Measurements from ENCODE around the gene C5orf15.

Gene C5orf15

DNA sequence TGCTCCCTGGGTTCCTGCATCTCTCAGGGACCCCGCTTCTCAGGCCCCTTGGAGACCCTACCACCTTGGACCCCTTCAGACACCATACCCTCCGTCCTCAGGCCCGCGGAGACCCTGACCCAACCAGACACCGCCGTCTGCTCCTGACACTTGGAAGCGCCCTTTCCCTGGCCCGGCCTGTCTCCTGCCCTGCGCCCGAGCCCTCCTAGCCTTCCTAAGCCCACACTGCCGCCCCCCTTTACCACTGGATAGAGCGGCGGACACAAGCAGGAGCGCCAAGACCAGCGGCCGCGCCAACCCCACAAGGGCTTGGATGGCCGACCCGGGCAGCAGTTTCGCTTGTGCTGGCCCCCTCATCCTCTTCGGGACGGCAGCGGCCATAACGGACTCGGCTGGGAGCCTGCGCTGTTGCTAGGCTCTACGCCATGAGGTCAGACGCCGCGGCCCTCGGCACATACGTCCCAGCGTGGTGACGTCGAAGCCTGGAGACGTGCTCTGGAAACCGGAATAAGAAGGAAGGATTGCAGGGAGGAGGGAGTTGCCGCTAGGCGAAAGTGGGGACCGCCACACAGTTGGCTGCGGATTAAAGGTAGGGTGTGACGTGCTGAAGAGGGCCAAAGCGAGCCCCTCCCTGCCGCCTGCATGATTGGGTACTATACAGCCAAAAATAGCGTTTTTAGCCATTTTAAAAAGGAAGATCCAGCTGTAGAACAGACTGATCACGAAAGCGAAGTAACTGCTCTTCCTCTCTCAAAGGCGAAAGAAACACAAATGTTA is at the start of gene C5orf15:
TSS of gene C5orf15 (minus strand) at position 422 of the 777 bp plus-strand sequence. CDS start at position 381, 41 bp downstream.
- Mint-ChIP-seq H3K36me3 (peaks cover 30% of the 10 kb centered on the region), H3K9me3 (no peaks in the 10 kb centered on the region), H3K27ac (peak within 1 kb of the TSS; percentile 97), H3K4me1 (peaks cover 44% of the 10 kb centered on the region), H3K27me3 (no peaks in the 10 kb centered on the region), H3K4me3 (peak within 1 kb of the TSS; percentile 96)
- peak; percentile 98 for ATAC-seq

DNA sequence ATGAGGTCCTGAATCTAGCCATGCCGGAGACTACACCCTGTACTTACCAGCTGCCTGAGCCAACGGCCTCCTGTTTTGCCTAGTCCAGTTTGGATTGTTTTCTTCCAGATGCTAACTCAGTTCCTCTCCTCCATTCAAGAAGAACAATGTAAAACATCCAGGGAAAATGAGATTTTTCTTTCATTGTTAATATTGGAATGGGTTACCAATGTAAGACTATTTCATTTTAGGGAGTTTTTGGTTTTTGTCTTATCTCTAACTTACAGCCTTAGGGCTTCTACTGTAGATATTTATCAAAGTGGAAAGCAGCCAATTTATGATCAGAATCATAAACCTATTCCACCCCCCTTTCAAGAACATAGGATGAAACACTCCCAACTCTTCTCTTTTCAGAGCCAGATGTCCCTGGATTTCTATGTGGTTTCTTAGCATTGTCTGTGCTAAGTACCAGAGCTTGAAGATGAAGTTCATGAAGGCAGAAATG is 39.9 kb upstream of the C5orf15 start:
- no peaks in the 10 kb centered on the region for H3K36me3 Mint-ChIP-seq
- ATAC-seq, result no peak
- H3K27ac Mint-ChIP-seq, result no peak overlapping the region
- no peak overlapping the region for H3K4me3 Mint-ChIP-seq
- H3K9me3 Mint-ChIP-seq, result no peaks in the 10 kb centered on the region
- peaks cover 25% of the 10 kb centered on the region for H3K27me3 Mint-ChIP-seq
- H3K4me1 Mint-ChIP-seq, result peaks cover 15% of the 10 kb centered on the region

DNA sequence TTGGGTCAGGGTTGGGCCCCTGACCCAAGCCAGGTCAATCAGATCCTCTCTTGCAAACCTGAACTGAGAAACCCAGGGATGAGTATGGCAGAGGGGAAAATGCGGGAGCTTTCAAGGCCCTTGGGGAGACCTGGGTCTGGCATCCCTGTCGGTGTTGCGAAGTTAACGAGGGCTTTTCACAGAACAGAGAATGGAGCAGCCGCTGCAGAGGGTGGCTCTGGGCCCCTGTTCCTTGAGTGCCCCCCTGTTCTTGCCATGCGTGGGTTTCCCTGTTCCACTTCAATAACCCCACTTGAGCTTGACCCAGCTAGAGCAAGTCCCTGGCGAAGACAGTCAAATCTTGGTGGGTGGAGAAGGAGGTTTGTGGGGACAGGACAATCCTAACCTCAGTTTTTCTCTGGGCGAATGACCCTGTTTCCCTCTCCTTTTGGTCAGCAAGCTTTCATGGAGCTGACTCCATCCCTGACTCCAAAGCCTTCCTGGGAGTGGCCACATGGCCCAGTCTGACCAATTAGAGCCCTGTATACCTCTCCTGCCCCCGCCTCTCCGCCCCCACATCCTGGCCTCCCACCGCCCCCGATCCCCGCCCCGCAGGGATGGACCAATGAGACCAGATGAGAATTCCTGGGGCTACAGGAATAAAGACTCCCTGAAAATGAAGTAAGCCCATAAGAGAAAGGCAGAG is 39.3 kb upstream of the C5orf15 start:
- H3K27ac Mint-ChIP-seq, result no peak overlapping the region
- no peak for ATAC-seq
- no peak overlapping the region for H3K4me3 Mint-ChIP-seq
- H3K36me3 Mint-ChIP-seq, result no peaks in the 10 kb centered on the region
- peaks cover 20% of the 10 kb centered on the region for H3K27me3 Mint-ChIP-seq
- H3K4me1 Mint-ChIP-seq, result peaks cover 21% of the 10 kb centered on the region
- no peaks in the 10 kb centered on the region for H3K9me3 Mint-ChIP-seq

DNA sequence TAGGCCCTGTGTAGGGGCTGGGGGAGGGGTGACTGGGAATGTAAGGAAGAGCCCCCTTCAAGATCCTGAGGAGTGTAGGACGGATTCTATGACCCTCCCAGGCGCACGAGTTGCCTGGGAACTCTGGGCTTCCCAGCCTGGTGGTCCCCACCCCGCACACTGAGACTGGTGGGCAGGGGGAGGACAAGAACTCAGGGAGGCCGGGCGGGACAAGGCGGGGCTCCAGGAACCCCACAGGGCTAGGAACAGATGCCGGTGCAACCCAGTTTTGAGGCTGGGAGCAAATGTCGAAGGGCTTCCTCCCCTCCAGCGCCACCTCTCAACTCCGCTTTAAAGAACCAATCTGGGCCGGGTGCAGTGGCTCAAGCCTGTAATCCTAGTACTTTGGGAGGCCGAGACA is 37.7 kb upstream of the C5orf15 start:
- Mint-ChIP-seq H3K36me3 (peaks cover 3% of the 10 kb centered on the region), H3K27me3 (peaks cover 3% of the 10 kb centered on the region)

DNA sequence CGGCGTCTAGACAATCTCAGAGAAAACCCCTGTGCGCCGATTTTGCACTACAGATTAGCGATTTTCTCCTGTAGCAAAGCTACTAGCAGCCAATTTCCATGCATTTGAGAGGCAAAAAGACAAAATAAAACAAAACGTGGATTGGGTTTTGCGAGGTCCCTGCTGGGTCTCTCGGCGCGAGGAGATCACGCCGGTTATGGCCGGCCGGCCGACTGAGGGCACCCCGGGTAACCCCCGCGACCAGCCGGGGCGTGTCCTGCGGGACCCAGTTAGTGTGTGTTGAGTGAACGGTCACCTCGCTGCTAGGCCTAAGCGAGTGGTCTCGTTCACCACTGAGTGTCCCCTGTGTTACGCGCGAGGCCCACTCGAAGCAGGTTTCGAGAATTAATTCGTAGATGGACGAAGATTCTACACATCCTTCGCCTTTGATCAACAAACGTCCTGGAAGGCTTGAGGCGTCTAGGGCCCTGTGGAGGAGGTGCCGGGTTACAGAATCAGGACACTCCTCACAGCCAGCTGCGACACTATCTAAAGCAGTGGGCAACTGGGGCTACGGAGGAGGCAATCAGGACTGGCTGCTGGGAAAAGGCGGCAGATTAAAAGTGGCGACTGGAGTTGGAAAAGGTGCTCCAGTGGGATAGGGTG is 37.1 kb upstream of the C5orf15 start:
- ATAC-seq, result no peak
- Mint-ChIP-seq H3K36me3 (peaks cover 7% of the 10 kb centered on the region), H3K27ac (peak overlapping the region; percentile 97), H3K27me3 (no peaks in the 10 kb centered on the region), H3K9me3 (no peaks in the 10 kb centered on the region), H3K4me1 (peaks cover 40% of the 10 kb centered on the region), H3K4me3 (peak overlapping the region; percentile 88)

More for the DNA sequence above, 37.7 kb upstream of the C5orf15 start:
- H3K27ac Mint-ChIP-seq, result peak overlapping the region; percentile 97
- H3K4me1 Mint-ChIP-seq, result peaks cover 37% of the 10 kb centered on the region
- H3K4me3 Mint-ChIP-seq, result peak overlapping the region; percentile 88
- no peak for ATAC-seq
- no peaks in the 10 kb centered on the region for H3K9me3 Mint-ChIP-seq

DNA sequence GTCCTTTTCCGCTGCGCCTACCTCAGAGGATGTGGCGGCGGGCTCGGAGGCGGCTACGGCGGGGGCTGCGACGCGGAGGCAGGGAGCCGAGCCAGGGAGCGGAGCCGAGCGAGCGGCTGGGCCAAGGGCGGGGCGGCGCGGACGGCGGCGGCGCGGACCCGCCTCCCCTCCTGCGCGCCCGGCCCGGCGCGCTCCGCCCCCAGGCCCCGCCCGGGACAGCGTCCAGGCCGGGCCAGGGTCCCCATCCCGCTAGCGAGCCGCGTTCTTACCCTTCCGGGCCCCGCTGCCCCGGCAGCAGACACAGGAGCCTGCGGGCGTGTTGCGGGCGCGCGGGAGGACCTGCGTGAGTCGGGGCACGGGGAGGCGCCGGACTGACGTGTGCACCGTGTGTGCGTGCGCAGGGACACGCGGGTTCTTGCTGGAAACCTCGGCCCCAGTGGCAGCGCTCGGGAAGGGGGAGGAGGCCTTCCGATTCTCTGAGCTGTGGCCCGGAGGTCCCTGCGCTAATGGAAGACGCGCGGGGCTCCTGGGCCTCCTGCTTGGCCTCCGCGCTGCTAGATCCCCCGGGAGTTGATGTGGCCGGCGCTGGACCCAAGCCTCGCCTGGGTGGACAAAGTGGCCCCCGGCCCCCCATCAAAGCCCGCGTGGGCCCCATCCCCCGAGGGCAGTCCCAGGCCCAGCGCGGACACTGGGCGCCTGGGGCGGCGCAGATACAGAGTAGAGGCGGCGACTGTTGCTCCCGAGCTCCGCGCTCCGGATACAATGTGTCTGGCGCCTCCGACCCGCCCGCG is 36.4 kb upstream of the C5orf15 start, which contains the start of gene VDAC1:
TSS of gene VDAC1 (minus strand) at position 350 of the 791 bp plus-strand sequence. CDS start 11,963 bp downstream, outside the sequence.
- H3K4me1 Mint-ChIP-seq, result peaks cover 46% of the 10 kb centered on the region
- peaks cover 7% of the 10 kb centered on the region for H3K36me3 Mint-ChIP-seq
- no peaks in the 10 kb centered on the region for H3K9me3 Mint-ChIP-seq

DNA sequence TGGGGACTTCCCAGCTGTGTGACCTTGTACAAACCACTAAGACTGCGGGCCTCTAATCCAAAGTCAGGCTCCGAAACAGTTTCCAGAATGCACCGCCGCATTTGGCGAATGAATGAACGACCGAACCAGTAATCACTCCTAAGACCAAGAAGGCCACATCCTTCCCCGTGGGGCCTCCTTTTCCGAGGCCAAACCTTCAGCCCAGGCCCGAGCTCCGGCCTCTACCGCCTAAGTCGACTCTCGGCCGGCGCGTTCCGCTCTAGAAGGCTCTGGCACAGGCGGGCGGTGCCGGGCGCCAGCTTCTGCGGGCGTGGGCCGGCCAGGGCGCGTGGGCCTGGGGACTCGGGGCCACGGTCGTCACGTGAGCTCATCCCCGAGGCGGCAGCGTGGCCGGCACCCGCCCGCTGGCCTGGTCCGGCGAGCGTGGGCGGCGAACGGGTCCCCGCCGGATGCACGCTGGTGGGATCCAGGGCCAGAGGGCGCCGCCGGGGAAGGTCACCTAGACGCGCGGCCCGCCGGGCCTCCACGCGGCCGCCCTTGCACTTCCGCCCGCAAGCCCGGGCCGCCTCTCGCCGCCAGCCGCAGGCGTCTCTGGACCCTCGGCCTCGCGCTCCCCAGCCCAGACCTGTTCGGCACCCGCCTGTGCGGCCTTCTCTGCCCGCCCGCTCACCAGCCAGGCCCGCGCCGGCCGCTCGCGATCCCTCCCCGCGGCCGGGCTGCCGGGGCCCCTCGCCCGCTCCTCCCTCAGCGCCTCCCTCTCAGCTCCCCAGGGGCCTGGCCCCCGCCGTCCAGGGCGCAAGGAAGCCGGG is 35.6 kb upstream of the C5orf15 start:
- H3K9me3 Mint-ChIP-seq, result no peaks in the 10 kb centered on the region
- H3K27me3 Mint-ChIP-seq, result no peaks in the 10 kb centered on the region
- H3K27ac Mint-ChIP-seq, result peak overlapping the region; percentile 97
- peaks cover 54% of the 10 kb centered on the region for H3K4me1 Mint-ChIP-seq
- H3K36me3 Mint-ChIP-seq, result peaks cover 12% of the 10 kb centered on the region
- ATAC-seq, result peak; percentile 51
- peak overlapping the region; percentile 82 for H3K4me3 Mint-ChIP-seq

More for the DNA sequence above, 36.4 kb upstream of the C5orf15 start, which contains the start of gene VDAC1:
- H3K27ac Mint-ChIP-seq, result peak within 1 kb of the TSS; percentile 97
- peak; percentile 92 for ATAC-seq
- H3K27me3 Mint-ChIP-seq, result no peaks in the 10 kb centered on the region
- peak within 1 kb of the TSS; percentile 88 for H3K4me3 Mint-ChIP-seq

DNA sequence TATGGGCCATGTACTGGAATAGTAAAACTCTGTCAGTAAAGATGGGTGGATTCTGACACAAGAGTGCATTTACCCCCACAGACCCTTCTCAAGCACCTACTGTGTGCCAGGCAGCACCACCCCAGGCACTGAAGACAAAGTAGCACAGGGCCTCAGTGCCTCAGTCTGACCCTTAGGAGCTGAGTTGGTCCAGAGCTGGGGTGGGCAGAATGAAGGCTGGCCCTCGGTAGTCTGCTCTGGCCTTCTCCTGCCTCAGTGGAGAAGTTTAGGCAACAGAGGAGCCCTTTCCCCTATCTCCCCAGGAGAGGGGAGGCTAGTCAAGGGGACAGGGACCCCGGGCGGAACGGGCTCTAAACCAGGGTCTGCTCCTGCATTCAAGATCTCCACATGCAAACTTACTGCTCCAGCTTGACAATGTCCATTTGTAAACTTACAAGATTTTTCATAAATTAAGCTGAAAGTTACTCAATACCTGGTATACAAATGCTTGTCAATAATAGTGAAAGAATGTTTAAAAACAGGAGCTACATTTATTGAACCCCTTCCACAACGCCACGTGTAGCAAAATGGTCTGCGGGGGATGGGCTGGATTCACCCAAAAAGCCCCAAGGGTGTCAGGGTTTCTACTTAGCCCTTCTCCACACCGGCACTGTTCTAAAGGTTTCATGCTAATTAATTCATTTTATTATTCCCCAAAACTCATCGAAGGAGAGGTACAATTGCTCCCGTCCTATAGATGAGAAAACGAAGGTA is 34.8 kb upstream of the C5orf15 start:
- no peak for ATAC-seq
- Mint-ChIP-seq H3K4me1 (peaks cover 60% of the 10 kb centered on the region), H3K36me3 (peaks cover 12% of the 10 kb centered on the region), H3K27ac (peak overlapping the region; percentile 97), H3K27me3 (no peaks in the 10 kb centered on the region), H3K4me3 (peak overlapping the region; percentile 79), H3K9me3 (no peaks in the 10 kb centered on the region)

DNA sequence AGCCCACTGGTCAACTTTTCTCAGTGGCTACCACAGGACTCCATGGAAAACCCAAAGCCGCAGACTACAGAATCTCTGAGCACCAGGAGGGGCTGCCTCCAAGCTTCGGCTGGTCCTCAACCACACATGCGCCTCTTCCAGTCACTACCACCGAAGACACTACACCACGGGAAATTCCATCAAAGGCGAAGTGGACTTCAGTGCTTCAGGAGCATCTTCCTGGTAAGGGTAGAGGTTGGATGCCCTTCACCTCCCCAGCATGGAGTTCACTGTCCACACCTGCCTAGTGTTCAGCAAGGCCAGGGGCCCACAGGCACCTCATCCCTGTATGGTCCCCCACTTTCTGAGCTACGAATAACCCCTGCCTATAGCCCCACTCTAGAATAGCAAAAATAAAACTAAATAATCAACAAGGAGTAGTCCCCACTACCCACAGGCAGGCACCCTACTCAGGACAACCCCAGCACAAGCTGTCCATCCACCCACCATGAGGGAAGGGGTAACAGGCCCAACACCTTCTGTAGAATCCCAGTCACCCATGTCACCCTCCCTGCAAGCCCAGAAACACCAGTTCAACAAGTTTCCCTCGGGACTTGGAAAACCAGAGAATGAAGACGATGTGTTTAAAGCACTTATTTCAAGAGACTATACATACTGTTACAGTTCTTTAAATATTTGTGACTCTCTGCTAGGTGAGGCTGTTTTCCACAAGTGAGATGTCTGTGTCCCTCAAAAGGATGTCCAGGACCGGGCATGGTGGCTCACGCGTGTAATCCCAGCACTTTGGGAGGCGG is 33.7 kb upstream of the C5orf15 start:
- H3K27me3 Mint-ChIP-seq, result no peaks in the 10 kb centered on the region
- peaks cover 62% of the 10 kb centered on the region for H3K4me1 Mint-ChIP-seq
- H3K9me3 Mint-ChIP-seq, result no peaks in the 10 kb centered on the region
- peaks cover 12% of the 10 kb centered on the region for H3K36me3 Mint-ChIP-seq
- no peak for ATAC-seq
- peak overlapping the region; percentile 79 for H3K4me3 Mint-ChIP-seq
- peak overlapping the region; percentile 97 for H3K27ac Mint-ChIP-seq

DNA sequence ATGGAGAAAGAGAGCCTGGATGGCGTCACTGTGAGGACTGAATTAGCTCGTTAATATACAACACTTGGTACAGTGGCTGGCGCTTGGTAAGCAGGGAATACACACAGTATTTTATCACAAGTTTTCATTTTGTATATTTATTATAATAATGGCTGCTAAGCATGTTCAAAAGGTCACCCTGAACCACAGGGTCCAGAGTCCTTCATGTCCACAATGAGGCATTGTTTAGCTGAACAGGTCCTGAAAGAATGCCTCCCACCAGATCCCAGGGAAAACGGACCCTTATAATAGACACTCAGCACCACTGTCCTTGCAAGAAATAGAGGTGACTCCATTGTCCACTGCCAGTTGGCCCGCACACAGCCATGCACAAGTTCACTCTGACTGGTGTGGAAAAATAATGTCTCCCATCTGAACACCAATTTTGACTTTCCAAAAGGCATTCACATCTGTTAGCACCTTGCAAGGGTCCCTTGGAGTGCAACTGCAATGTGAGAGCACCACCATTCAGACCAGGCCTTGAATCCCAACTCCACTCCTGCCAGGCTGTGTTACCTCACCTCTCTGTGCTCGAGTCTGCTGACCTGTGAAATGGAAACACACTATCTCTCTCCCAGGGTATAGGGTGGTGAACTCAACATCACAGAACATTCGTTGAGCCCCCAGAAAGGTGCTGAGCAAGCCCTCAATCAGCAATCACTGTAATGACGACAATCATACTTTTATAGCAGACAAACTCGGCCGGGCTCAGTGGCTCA is 32.5 kb upstream of the C5orf15 start:
- Mint-ChIP-seq H3K9me3 (no peaks in the 10 kb centered on the region), H3K36me3 (peaks cover 12% of the 10 kb centered on the region), H3K4me1 (peaks cover 71% of the 10 kb centered on the region), H3K27ac (no peak overlapping the region), H3K27me3 (no peaks in the 10 kb centered on the region), H3K4me3 (no peak overlapping the region)
- no peak for ATAC-seq

DNA sequence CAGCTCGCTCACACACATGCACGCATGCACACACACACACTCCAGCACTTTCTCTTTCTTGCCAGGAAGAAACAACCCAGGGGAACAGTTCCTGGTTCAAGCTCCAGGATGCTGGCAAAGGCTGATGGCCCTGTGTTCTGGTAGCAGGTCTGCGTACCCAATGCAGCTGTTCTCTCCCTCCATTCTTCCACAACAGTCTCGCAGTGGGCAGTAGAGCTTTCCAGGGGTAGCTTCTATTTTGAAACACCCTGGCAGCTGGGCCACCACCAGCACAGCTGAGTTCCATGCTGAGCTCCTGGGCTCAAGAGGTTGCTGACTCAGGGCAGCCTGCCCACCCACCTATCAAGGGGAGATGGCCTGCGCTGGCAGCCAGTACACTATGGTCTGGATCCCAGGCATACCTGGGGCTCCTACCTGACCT is 31.7 kb upstream of the C5orf15 start:
- H3K9me3 Mint-ChIP-seq, result no peaks in the 10 kb centered on the region
- no peaks in the 10 kb centered on the region for H3K27me3 Mint-ChIP-seq
- H3K4me1 Mint-ChIP-seq, result peaks cover 71% of the 10 kb centered on the region
- ATAC-seq, result no peak
- no peak overlapping the region for H3K4me3 Mint-ChIP-seq
- H3K27ac Mint-ChIP-seq, result no peak overlapping the region
- H3K36me3 Mint-ChIP-seq, result peaks cover 12% of the 10 kb centered on the region

DNA sequence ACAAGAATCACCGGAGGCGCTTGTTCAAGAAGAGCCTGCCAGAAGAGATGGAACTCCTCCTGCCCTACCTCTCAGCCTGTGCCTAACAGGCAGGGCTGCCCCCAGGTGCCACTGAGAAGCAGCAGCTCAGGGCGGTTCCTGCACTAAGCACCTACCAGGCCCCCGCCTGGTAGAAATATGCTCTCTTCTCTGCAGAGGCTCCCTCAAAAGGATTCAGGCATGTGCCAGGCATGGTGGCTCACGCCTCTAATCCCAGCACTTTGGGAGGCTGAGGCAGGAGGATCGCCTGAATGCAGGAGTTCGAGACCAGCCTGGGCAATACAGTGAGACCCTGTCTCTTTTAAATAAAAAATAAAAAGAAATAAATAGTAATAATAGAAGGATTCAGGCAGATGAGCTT is 30.4 kb upstream of the C5orf15 start:
- H3K9me3 Mint-ChIP-seq, result no peaks in the 10 kb centered on the region
- H3K4me1 Mint-ChIP-seq, result peaks cover 82% of the 10 kb centered on the region
- H3K36me3 Mint-ChIP-seq, result peaks cover 12% of the 10 kb centered on the region
- no peak overlapping the region for H3K27ac Mint-ChIP-seq
- H3K4me3 Mint-ChIP-seq, result no peak overlapping the region
- H3K27me3 Mint-ChIP-seq, result no peaks in the 10 kb centered on the region
- ATAC-seq, result no peak
